Epithelial cell of esophagus (primary cell): Measurements from ENCODE around the gene SHC2.

Experiments used
- DNase-seq: peaks from one replicate; pipeline ENCODE4 v3.0.0; 2010; ENCODE audit warnings: low read depth
- H3K4me3 ChIP-seq: 2 replicates; pipeline ENCODE4 v1.5.1; 2011; ENCODE audit warnings: mild to moderate bottlenecking, low read length, control low read depth
- TF ChIP-seq, protein P1 (sequence below): IDR thresholded peaks from 2 replicates; pipeline ENCODE4 v1.5.1; 2011; ENCODE audit warnings: low read depth, mild to moderate bottlenecking, low read length, control low read depth, inconsistent platforms; ENCODE audit not compliant: insufficient read depth; ENCODE audit errors: missing control alignments

The SHC2 gene

DNA sequence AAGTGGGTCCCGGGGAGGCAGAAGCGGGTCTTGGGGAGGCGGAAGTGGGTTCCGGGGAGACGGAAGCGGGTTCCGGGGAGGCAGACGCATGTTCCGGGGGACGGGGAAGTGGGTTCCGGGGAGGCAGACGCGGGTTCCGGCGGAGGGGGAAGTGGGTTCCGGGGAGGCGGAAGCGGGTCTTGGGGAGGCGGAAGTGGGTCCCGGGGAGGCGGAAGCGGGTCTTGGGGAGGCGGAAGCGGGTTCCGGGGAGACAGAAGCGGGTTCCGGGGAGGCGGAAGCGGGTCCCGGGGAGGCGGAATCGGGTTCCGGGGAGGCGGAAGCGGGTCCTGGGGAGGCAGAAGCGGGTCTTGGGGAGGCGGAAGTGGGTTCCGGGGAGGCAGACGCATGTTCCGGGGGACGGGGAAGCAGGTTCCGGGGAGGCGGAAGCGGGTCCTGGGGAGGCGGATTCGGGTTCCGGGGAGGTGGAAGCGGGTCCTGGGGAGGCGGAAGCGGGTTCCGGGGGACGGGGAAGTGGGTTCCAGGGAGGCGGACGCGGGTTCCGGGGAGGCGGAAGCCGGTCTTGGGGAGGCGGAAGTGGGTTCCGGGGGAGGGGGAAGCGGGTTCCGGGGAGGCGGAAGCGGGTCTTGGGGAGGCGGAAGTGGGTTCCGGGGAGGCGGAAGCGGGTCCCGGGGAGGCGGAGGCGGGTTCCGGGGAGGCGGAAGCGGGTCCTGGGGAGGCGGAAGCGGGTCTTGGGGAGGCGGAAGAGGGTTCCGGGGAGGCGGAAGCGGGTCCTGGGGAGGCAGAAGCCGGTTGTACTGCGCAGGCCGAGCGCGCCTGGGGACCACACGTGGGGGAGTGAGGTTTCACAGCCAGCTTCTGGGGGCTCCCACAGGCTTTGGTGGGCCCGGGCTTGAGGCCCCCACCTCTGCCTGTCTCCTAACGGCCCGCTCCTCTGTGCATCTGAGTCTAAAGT lies 2.5 kb downstream of the SHC2 start:
- TF ChIP-seq, protein P1, sequence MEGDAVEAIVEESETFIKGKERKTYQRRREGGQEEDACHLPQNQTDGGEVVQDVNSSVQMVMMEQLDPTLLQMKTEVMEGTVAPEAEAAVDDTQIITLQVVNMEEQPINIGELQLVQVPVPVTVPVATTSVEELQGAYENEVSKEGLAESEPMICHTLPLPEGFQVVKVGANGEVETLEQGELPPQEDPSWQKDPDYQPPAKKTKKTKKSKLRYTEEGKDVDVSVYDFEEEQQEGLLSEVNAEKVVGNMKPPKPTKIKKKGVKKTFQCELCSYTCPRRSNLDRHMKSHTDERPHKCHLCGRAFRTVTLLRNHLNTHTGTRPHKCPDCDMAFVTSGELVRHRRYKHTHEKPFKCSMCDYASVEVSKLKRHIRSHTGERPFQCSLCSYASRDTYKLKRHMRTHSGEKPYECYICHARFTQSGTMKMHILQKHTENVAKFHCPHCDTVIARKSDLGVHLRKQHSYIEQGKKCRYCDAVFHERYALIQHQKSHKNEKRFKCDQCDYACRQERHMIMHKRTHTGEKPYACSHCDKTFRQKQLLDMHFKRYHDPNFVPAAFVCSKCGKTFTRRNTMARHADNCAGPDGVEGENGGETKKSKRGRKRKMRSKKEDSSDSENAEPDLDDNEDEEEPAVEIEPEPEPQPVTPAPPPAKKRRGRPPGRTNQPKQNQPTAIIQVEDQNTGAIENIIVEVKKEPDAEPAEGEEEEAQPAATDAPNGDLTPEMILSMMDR, result no peak
- no peak overlapping the region for H3K4me3 ChIP-seq
- no peak for DNase-seq

DNA sequence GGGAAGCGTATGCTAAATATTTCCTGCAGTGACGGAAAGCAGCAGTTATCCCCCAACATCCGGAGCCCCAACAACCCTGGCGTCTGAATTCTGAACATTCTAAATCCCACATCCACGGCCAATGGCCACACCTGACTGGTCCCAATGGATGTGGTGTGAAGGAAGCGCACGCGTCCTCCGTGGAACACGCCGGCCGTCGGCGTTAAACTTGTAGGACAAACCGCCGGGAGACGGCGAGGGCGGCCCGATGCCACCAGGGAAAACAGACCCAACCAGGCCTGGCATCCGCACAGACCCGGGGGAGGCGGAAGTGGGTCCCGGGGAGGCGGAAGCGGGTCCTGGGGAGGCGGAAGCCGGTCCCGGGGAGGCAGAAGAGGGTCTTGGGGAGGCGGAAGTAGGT lies 3.2 kb downstream of the SHC2 start:
- TF ChIP-seq, protein P1, result no peak
- DNase-seq, result no peak
- no peak overlapping the region for H3K4me3 ChIP-seq

DNA sequence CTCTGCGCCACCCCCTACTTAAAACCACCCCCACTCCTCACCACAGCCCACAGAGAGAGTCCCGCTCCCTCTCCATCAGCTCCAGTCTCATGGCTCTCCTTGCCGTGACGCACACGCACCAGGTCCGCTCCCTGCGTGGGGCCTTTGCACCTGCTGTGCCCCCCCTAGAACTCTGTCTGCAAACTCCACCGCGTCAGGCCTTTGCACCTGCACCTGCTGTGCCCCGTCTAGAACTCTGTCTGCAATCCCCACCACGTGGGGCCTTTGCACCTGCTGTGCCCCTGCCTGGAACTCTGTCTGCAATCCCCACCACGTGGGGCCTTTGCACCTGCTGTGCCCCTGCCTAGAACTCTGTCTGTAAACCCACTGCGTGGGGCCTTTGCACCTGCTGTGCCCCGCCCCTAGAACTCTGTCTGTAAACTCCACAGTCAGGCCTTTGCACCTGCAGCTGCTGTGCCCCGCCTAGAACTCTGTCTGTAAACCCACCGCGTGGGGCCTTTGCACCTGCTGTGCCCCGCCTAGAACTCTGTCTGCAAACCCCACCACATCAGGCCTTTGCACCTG lies 4.2 kb downstream of the SHC2 start:
- TF ChIP-seq, protein P1, result no peak
- DNase-seq, result no peak
- H3K4me3 ChIP-seq, result no peak overlapping the region

DNA sequence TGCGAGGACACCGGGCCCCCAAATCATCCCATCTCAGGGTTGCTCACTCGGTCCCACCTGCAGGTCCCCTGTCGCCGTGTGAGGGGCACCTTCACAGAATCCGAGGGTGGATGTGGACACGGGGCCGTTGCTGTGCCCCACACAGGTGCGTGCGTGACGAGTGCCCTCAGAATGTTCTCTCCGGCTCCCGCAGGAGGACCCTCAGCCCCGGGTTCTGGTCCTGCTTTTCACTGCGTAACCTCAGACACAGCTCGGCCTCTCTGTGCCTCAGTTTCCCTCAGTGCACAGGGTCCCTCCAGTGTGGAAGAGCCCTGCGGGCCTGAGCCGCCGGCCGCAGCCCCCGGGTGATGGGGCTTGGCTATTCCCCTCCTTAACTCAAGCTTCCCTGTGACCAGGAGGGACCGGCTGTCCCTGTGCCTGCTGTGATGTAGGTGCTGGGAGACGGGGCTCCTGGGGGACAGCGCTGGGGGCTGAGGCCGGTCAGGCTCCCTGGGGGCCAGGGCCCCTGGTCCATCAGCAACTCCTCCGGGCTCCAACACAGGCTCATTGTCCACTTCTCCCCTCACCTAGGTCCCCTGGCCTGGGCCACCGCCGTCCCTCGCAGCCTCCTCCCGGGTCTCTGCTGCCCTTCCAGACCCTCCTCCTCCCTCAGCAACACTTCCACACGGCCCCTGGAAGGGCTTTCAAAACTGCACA lies 4.8 kb downstream of the SHC2 start:
- DNase-seq, result no peak
- H3K4me3 ChIP-seq, result no peak overlapping the region
- TF ChIP-seq, protein P1, result no peak

DNA sequence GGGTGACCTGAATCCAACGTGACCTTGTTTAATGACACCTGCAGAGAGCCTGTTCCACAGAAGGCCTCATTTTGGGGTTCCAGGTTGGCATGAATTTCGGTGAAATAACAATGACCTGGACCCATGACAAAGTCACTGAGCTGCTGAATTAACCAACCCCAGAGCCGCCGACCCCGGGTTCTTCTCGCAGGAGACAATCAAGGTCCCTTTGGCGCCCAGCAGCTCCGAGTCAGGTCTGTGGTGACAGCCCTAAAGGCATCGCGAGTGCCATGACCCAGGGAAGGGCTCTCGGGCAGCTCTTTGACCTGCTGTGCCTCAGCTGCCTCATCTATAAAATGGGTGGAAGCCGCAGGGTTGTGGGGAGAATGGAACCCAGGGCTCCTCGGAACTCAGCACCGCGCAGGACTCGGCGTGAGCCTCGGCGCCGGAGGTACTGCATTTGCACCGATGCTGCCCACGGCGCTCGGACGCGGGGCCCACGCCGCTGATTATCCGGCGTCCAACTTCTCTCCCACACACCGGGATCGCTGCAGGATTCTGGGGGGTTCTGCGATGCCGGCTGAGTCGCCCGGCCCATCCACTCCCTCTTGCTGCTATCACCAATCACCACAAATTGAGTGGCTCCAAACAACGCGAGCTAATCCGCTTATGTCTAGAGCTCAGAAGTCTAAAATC lies 5.7 kb downstream of the SHC2 start:
- no peak for DNase-seq
- TF ChIP-seq, protein P1, result no peak

DNA sequence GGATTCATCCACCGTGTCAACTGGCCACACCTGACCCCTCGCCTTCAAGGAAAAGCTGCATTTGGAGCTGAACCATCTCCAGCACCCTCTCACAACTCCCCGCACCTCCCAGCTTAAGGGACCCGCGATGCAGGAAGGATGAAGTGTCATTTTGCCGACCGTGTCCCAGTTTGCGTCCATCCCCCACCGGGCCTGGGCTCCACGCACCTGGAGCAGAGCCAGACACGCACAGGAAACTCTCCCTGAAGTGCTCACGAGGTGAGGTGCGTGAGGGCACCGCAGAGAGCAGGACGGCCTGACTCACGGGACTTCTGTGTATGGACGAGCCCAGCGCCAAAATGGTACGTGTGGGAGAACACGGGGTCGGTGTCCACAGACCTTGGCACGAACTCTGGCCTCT lies 7.2 kb downstream of the SHC2 start:
- TF ChIP-seq, protein P1, result no peak
- no peak for DNase-seq
- H3K4me3 ChIP-seq, result no peak overlapping the region

More for the DNA sequence above, 5.7 kb downstream of the SHC2 start:
- H3K4me3 ChIP-seq, result no peak overlapping the region
